CD14-positive monocyte (primary cell): Measurements from ENCODE around the gene PPP1R10. TPM values are rescaled to one million over a fixed set of nuclear protein-coding genes. Genes with fewer than 3 reads are reported as not detected.
A peak's percentile ranks its signal among the peaks of the same experiment; 100 is the strongest.

Experiments used
- DNase-seq, 3 donors: peaks; one replicate each; pipeline ENCODE4 v3.0.0-alpha.2; 2011 to 2022
- H2AFZ ChIP-seq: 2 replicates; pipeline ENCODE4 v1.6.0; 2012; ENCODE audit warnings: mild to moderate bottlenecking, low read depth, low read length, inconsistent platforms; ENCODE audit not compliant: insufficient read depth, poor library complexity, severe bottlenecking
- H3K27ac ChIP-seq, 2 donors: 1 replicate in 1 of 2; 2 replicates in 1 of 2; pipeline ENCODE4 v1.5.1; 2012 to 2013; ENCODE audit warnings: low read length in 2 of 2, control low read depth in 1 of 2, inconsistent platforms in 1 of 2, low read depth in 1 of 2, mild to moderate bottlenecking in 1 of 2
- H3K27me3 ChIP-seq, 2 donors: one replicate each; pipeline versions ENCODE4 v1.6.0 to v1.6.1; 2011 to 2013; ENCODE audit warnings: low read length in 2 of 2; ENCODE audit not compliant: control insufficient read depth in 2 of 2, insufficient read depth in 2 of 2
- H3K36me3 ChIP-seq, 2 donors: replicated peaks in 1 of 2; 1 replicate in 1 of 2; 2 replicates in 1 of 2; pipeline versions ENCODE4 v1.5.1 to v1.6.1; 2012 to 2013; ENCODE audit warnings: low read length in 2 of 2, control low read depth in 1 of 2, inconsistent platforms in 1 of 2, mild to moderate bottlenecking in 1 of 2; ENCODE audit not compliant: insufficient read depth in 2 of 2, control insufficient read depth in 1 of 2
- H3K4me1 ChIP-seq, 2 donors: 1 replicate in 1 of 2; 2 replicates in 1 of 2; pipeline versions ENCODE4 v1.5.1 to v1.6.1; 2012 to 2013; ENCODE audit warnings: low read length in 2 of 2, control low read depth in 1 of 2, inconsistent platforms in 1 of 2, mild to moderate bottlenecking in 1 of 2, moderate library complexity in 1 of 2; ENCODE audit not compliant: insufficient read depth in 2 of 2, control insufficient read depth in 1 of 2
- H3K4me2 ChIP-seq: replicated peaks from 2 replicates; pipeline ENCODE3; 2012; ENCODE audit warnings: low read length, moderate library complexity, mild to moderate bottlenecking; ENCODE audit not compliant: poor library complexity, severe bottlenecking; ENCODE audit errors: extremely low read depth
- H3K4me3 ChIP-seq, 3 experiments: fragments of 200-600 bp in 1 of 3; sonication (generic) in 1 of 3; replicated peaks in 1 of 3; 1 replicate in 2 of 3; 2 replicates in 1 of 3; pipeline ENCODE4 v1.5.1; 2011 to 2013; ENCODE audit warnings: low read length in 3 of 3, mild to moderate bottlenecking in 3 of 3, control low read depth in 2 of 3, low read depth in 2 of 3, inconsistent platforms in 1 of 3, moderate library complexity in 1 of 3
- H3K79me2 ChIP-seq: 2 replicates; pipeline ENCODE4 v1.6.0; 2012; ENCODE audit warnings: mild to moderate bottlenecking, control low read depth, inconsistent platforms, low read length, moderate library complexity; ENCODE audit not compliant: insufficient read depth
- H3K9ac ChIP-seq: 2 replicates; pipeline ENCODE4 v1.6.0; 2017; ENCODE audit warnings: low read length, mild to moderate bottlenecking; ENCODE audit not compliant: insufficient read depth, poor library complexity, severe bottlenecking
- H3K9me3 ChIP-seq, 2 donors: replicated peaks in 1 of 2; 1 replicate in 1 of 2; 2 replicates in 1 of 2; pipeline versions ENCODE4 v1.5.1 to v1.6.1; 2012 to 2013; ENCODE audit warnings: low read length in 2 of 2, control low read depth in 1 of 2; ENCODE audit not compliant: control insufficient read depth in 1 of 2, insufficient read depth in 1 of 2
- H4K20me1 ChIP-seq: 2 replicates; pipeline ENCODE4 v1.6.0; 2012; ENCODE audit warnings: mild to moderate bottlenecking, low read length, control low read depth, moderate library complexity; ENCODE audit not compliant: insufficient read depth
- H3K27ac Mint-ChIP-seq, 7 donors: one replicate each; pipeline ENCODE4 v1.8.0; 2020; ENCODE audit warnings: mild to moderate bottlenecking in 7 of 7, mixed read lengths in 7 of 7, moderate library complexity in 6 of 7, inconsistent platforms in 2 of 7
- H3K27me3 Mint-ChIP-seq, 3 donors: one replicate each; pipeline ENCODE4 v1.8.0; 2021 to 2022; ENCODE audit warnings: low read depth in 3 of 3, mild to moderate bottlenecking in 3 of 3, mixed read lengths in 3 of 3, moderate library complexity in 3 of 3, inconsistent platforms in 1 of 3
- H3K36me3 Mint-ChIP-seq, 2 donors: one replicate each; pipeline ENCODE4 v1.8.0; 2020; ENCODE audit warnings: mixed read lengths in 2 of 2, inconsistent platforms in 1 of 2, mild to moderate bottlenecking in 1 of 2
- H3K4me1 Mint-ChIP-seq: one replicate; pipeline ENCODE4 v1.8.0; 2020; ENCODE audit warnings: mild to moderate bottlenecking, mixed read lengths
- H3K4me3 Mint-ChIP-seq, 2 donors: one replicate each; pipeline ENCODE4 v1.8.0; 2020; ENCODE audit warnings: mild to moderate bottlenecking in 2 of 2, mixed read lengths in 2 of 2, moderate library complexity in 1 of 2
- H3K9me3 Mint-ChIP-seq, 7 donors: one replicate each; pipeline ENCODE4 v1.8.0; 2020 to 2022; ENCODE audit warnings: mixed read lengths in 7 of 7, mild to moderate bottlenecking in 6 of 7, moderate library complexity in 6 of 7, inconsistent platforms in 2 of 7
- CTCF ChIP-seq: fragments of 200-600 bp; IDR thresholded peaks from one replicate; pipeline ENCODE4 v1.8.0; 2022; ENCODE audit warnings: antibody characterized with exemption, mild to moderate bottlenecking
- WGBS: methylation state at CpG from one replicate; pipeline ENCODE4 v1.1.5; 2013; ENCODE audit warnings: missing lambda C conversion rate; ENCODE audit not compliant: insufficient coverage; 5-methylcytosine and 5-hydroxymethylcytosine counted together
- intact Hi-C, 2 donors: fragments of 100-400 bp; cut with micrococcal nuclease; formaldehyde crosslinking; loops; one replicate each; pipeline versions ENCODE4 v1.15.0 to v1.15.1; 2023
- polyA plus RNA-seq, 3 donors: library from polyadenylated mRNA; depleted of rRNA in 1 of 3; unstranded in 2 of 3; stranded (reverse) in 1 of 3; fragments of 300-500 nt in 2 of 3; fragments of >200 nt in 1 of 3; fragmentation: Illumina TruSeq in 2 of 3; gene quantifications; 1 replicate in 2 of 3; 2 replicates in 1 of 3; pipeline ENCODE4 v1.2.3, GENCODE V29; 2012 to 2021

PPP1R10 gene
- polyA plus RNA-seq, 3 donors: 9.5 to 18.3 (median 16.4) TPM

DNA sequence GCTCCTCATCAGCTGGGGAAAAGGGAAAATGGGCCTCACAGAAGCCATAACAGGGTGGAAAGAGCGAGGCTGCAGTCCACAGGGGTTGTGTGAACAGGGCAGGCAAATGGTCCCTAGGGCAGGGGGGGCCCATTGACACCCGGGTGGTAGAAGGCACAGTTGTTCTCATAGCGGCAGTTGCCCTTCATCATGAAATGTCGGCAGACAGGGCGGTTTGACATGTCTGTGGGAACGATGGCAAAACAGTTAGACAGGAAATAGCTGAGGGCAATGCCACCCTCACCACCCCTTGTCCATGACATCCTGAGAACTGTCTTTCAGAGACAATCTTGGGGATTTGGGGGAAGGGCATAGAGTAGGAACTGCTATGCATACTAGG is 15.6 kb downstream of the PPP1R10 start:
- H3K9me3 ChIP-seq: no peaks in the 10 kb centered on the region
- Mint-ChIP-seq H3K9me3 (no peaks in the 10 kb centered on the region), H3K4me1 (peaks cover 4% of the 10 kb centered on the region), H3K36me3 (peaks cover 53 to 62% of the 10 kb centered on the region in 2 donors), H3K27ac (peak overlapping the region in 5 of 7 donors; percentile 11 to 80 (median 53)), H3K4me3 (no peak overlapping the region), H3K27me3 (no peaks in the 10 kb centered on the region)
- peaks cover 79% of the 10 kb centered on the region for H4K20me1 ChIP-seq
- DNase-seq: no peak
- intact Hi-C loops: no loop called here
- H3K4me3 ChIP-seq: no peak overlapping the region
- peak overlapping the region in 1 of 2 donors; percentile 14 for H3K27ac ChIP-seq
- 30% methylated on average over 3 of the region's 6 CpGs for WGBS
- no peaks in the 10 kb centered on the region for H3K27me3 ChIP-seq
- H2AFZ ChIP-seq: no peak overlapping the region
- peaks cover 6% of the 10 kb centered on the region for H3K79me2 ChIP-seq
- no peak overlapping the region for H3K9ac ChIP-seq
- H3K36me3 ChIP-seq: peaks cover 59 to 63% of the 10 kb centered on the region in 2 donors
- no peak overlapping the region for H3K4me2 ChIP-seq
- no peaks in the 10 kb centered on the region for H3K4me1 ChIP-seq
- TF ChIP-seq CTCF: no peak

GRCh38 chr6:30600451-30600961 is 16.5 kb downstream of the PPP1R10 start:
- intact Hi-C loops: no loop called here
- Histone ChIP-seq H3K79me2 (peaks cover 6% of the 10 kb centered on the region), H3K9me3 (no peaks in the 10 kb centered on the region), H3K4me1 (no peaks in the 10 kb centered on the region), H3K27ac (no peak overlapping the region), H2AFZ (no peak overlapping the region), H3K4me2 (no peak overlapping the region), H3K36me3 (peaks cover 51 to 55% of the 10 kb centered on the region in 2 donors), H3K9ac (no peak overlapping the region), H4K20me1 (peaks cover 70% of the 10 kb centered on the region), H3K4me3 (no peak overlapping the region), H3K27me3 (no peaks in the 10 kb centered on the region)
- Mint-ChIP-seq H3K4me1 (peaks cover 4% of the 10 kb centered on the region), H3K4me3 (no peak overlapping the region), H3K9me3 (no peaks in the 10 kb centered on the region), H3K27me3 (no peaks in the 10 kb centered on the region), H3K27ac (peak overlapping the region in 2 of 7 donors; percentile 1 to 80), H3K36me3 (peaks cover 46 to 55% of the 10 kb centered on the region in 2 donors)
- DNase-seq: no peak
- WGBS: 97% methylated on average over 8 of the region's 10 CpGs
- no peak for TF ChIP-seq CTCF
